Esophagus muscularis mucosa (tissue), 3 donors: Measurements from ENCODE around the gene KIFBP.

ENCODE experiments used
- CTCF ChIP-seq, 3 experiments: fragments of 200-600 bp in 2 of 3; fragments of 450-650 bp in 1 of 3; sonication (generic) in 2 of 3; IDR thresholded peaks; one replicate each; pipeline ENCODE4 v1.5.1; 2017 to 2019; ENCODE audit warnings: antibody characterized with exemption in 3 of 3, mild to moderate bottlenecking in 2 of 3, moderate library complexity in 1 of 3
- POLR2A ChIP-seq: fragments of 450-650 bp; IDR thresholded peaks from one replicate; pipeline ENCODE4 v1.6.1; 2017; ENCODE audit warnings: antibody characterized with exemption, moderate library complexity, mild to moderate bottlenecking, low read depth

- TF ChIP-seq CTCF (IDR thresholded peaks at IDR 0.05) = no peak
- no peak for TF ChIP-seq POLR2A
These were observed 31.4 kb upstream of the KIFBP start for GRCh38 chr10:68957284-68957615.
